ENCODE data around the gene MAN2A2. TPM values are rescaled to one million over a fixed set of nuclear protein-coding genes. Genes with fewer than 3 reads are reported as not detected.

Gene MAN2A2
- total RNA-seq, 1 experiment from 2014 or later = 31.0 TPM

DNA sequence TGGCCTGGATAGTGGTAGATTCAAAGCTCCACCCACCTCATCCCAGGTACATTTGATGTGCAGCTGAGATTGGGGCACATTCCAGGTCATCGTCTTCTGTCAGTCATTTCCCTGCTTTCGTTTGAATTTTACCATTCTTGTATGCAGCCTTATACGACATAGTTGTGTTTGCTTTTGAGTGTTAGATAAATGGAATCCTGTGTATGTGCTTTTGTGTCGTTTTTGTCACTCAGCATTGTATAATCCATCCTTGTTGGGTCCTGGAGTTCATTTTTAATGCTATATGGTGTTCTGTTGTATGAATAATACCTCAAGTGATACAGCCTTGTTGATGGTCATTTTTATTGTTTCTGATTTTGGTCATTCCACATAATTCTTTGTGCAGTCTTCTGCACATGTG, 58.9 kb downstream of the MAN2A2 start:
- Mint-ChIP-seq H3K36me3 (peaks cover 62% of the 10 kb centered on the region), H3K4me3 (no peak overlapping the region), H3K4me1 (peaks cover 6% of the 10 kb centered on the region), H3K27ac (no peak overlapping the region), H3K27me3 (ENCODE audit: low read depth) (no peaks in the 10 kb centered on the region), H3K9me3 (no peaks in the 10 kb centered on the region)
- ChIA-PET POLR2A (no interaction called here), CTCF (interaction anchor here (1.3 to 3.4 kb wide), 2 partner anchors 30 to 307 kb away, joined by 3 to 15 read pairs; partner anchors contain the start of gene HDDC3)
- no peak for DNase-seq (ENCODE audit: low spot score)
- TF ChIP-seq ZBTB21 (CRISPR knock-in tag; IDR thresholded peaks at IDR 0.05; ENCODE audit: borderline replicate concordance) (no peak), JUN (CRISPR knock-in tag; IDR thresholded peaks at IDR 0.05) (no peak), ZNF121 (CRISPR knock-in tag; IDR thresholded peaks at IDR 0.05) (no peak), NFATC4 (CRISPR knock-in tag; IDR thresholded peaks at IDR 0.05) (no peak)
- TF ChIP-seq, protein P1, sequence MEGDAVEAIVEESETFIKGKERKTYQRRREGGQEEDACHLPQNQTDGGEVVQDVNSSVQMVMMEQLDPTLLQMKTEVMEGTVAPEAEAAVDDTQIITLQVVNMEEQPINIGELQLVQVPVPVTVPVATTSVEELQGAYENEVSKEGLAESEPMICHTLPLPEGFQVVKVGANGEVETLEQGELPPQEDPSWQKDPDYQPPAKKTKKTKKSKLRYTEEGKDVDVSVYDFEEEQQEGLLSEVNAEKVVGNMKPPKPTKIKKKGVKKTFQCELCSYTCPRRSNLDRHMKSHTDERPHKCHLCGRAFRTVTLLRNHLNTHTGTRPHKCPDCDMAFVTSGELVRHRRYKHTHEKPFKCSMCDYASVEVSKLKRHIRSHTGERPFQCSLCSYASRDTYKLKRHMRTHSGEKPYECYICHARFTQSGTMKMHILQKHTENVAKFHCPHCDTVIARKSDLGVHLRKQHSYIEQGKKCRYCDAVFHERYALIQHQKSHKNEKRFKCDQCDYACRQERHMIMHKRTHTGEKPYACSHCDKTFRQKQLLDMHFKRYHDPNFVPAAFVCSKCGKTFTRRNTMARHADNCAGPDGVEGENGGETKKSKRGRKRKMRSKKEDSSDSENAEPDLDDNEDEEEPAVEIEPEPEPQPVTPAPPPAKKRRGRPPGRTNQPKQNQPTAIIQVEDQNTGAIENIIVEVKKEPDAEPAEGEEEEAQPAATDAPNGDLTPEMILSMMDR (IDR thresholded peaks at IDR 0.05) = no peak
- no peak for ATAC-seq

DNA sequence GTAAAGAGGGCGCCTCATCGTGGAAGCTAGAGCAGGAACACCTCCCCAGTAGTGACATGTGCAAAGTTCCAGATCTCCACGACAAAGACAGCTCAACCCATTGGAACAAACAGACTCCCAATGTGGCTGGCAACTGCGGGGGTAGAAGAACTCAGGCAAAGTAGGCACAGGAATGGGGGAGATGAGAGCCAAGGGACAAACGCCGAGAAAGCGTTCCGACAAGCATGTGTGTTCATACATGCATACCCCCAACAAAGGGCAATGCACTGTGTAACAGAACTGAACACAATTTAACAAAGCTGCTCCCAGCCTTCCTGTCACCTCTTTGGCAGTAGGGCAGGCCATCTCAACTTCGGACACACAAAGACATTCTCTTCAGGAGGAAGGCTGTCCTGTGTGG, 63.2 kb downstream of the MAN2A2 start:
- POLR2A ChIA-PET = interaction anchor here (1.1 to 1.2 kb wide), 2 partner anchors 9 to 28 kb away, joined by 3 to 5 read pairs; partner anchors contain the start of gene PRC1
- TF ChIP-seq OVOL2 (CRISPR knock-in tag; IDR thresholded peaks at IDR 0.05; ENCODE audit: borderline replicate concordance) (no peak), NFATC4 (CRISPR knock-in tag; IDR thresholded peaks at IDR 0.05) (no peak), PRRX2 (CRISPR knock-in tag; IDR thresholded peaks at IDR 0.05) (no peak)
- Mint-ChIP-seq H3K27ac (peak overlapping the region; percentile 32; the same call in 1 of the 2 replicates), H3K4me3 (no peak overlapping the region), H3K36me3 (peaks cover 86% of the 10 kb centered on the region), H3K9me3 (no peaks in the 10 kb centered on the region), H3K4me1 (no peaks in the 10 kb centered on the region), H3K27me3 (ENCODE audit: low read depth) (no peaks in the 10 kb centered on the region)
- CTCF ChIA-PET = interaction anchor here (0.8 to 6.2 kb wide), 4 partner anchors 9 to 67 kb away, joined by 3 to 50 read pairs (median 6); partner anchors contain the start of genes HDDC3 and UNC45A
- DNase-seq (ENCODE audit: low spot score) (no peak), ATAC-seq (no peak)

DNA sequence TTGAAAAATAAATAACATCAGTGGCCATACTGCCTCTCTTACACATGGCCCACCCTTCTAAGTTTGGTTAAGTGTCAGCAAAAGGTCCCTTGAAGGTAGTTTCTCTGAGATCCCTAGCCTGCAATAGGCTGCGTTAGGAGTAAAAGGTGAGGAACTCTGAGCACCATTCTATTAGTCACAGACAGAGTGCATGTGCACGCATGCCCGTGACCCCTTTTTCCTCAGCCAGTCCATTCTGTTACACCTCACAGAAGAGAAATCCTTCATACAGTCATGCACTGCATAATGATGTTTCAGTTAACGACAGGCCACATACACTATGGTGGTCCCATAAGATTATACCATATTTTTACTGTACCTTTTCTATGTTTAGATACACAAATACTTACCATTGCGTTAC, 64.1 kb downstream of the MAN2A2 start:
- Mint-ChIP-seq H3K27me3 (ENCODE audit: low read depth) (no peaks in the 10 kb centered on the region), H3K27ac (no peak overlapping the region), H3K9me3 (no peaks in the 10 kb centered on the region), H3K4me3 (no peak overlapping the region), H3K4me1 (no peaks in the 10 kb centered on the region), H3K36me3 (peaks cover 78% of the 10 kb centered on the region)
- no peak for ATAC-seq
- CTCF ChIA-PET = interaction anchor here (1.3 to 6.2 kb wide), 3 partner anchors 10 to 66 kb away, joined by 5 to 50 read pairs (median 6); partner anchors contain the start of gene HDDC3
- POLR2A ChIA-PET = interaction anchor here (1.1 to 1.2 kb wide), 2 partner anchors 10 to 27 kb away, joined by 3 to 5 read pairs; partner anchors contain the start of gene PRC1
- no peak for DNase-seq (ENCODE audit: low spot score)
- TF ChIP-seq CBFB (CRISPR knock-in tag; IDR thresholded peaks at IDR 0.05; ENCODE audit: low read depth) (no peak), KAT7 (CRISPR knock-in tag; IDR thresholded peaks at IDR 0.05; ENCODE audit: borderline replicate concordance) (no peak), MXD4 (CRISPR knock-in tag; IDR thresholded peaks at IDR 0.05; ENCODE audit: borderline replicate concordance) (no peak), TEAD4 (CRISPR knock-in tag; IDR thresholded peaks at IDR 0.05) (no peak), ELF4 (CRISPR knock-in tag; IDR thresholded peaks at IDR 0.05; ENCODE audit: low read depth) (no peak), TP53 (CRISPR knock-in tag; IDR thresholded peaks at IDR 0.05) (no peak), OVOL2 (CRISPR knock-in tag; IDR thresholded peaks at IDR 0.05; ENCODE audit: borderline replicate concordance) (no peak), FOXK1 (CRISPR knock-in tag; IDR thresholded peaks at IDR 0.05) (no peak)
- TF ChIP-seq, protein P2, sequence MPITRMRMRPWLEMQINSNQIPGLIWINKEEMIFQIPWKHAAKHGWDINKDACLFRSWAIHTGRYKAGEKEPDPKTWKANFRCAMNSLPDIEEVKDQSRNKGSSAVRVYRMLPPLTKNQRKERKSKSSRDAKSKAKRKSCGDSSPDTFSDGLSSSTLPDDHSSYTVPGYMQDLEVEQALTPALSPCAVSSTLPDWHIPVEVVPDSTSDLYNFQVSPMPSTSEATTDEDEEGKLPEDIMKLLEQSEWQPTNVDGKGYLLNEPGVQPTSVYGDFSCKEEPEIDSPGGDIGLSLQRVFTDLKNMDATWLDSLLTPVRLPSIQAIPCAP (CRISPR knock-in tag; IDR thresholded peaks at IDR 0.05) = no peak
- TF ChIP-seq, protein P3, sequence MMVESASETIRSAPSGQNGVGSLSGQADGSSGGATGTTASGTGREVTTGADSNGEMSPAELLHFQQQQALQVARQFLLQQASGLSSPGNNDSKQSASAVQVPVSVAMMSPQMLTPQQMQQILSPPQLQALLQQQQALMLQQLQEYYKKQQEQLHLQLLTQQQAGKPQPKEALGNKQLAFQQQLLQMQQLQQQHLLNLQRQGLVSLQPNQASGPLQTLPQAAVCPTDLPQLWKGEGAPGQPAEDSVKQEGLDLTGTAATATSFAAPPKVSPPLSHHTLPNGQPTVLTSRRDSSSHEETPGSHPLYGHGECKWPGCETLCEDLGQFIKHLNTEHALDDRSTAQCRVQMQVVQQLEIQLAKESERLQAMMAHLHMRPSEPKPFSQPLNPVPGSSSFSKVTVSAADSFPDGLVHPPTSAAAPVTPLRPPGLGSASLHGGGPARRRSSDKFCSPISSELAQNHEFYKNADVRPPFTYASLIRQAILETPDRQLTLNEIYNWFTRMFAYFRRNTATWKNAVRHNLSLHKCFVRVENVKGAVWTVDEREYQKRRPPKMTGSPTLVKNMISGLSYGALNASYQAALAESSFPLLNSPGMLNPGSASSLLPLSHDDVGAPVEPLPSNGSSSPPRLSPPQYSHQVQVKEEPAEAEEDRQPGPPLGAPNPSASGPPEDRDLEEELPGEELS (CRISPR knock-in tag; IDR thresholded peaks at IDR 0.05) = no peak
- TF ChIP-seq, protein P4, sequence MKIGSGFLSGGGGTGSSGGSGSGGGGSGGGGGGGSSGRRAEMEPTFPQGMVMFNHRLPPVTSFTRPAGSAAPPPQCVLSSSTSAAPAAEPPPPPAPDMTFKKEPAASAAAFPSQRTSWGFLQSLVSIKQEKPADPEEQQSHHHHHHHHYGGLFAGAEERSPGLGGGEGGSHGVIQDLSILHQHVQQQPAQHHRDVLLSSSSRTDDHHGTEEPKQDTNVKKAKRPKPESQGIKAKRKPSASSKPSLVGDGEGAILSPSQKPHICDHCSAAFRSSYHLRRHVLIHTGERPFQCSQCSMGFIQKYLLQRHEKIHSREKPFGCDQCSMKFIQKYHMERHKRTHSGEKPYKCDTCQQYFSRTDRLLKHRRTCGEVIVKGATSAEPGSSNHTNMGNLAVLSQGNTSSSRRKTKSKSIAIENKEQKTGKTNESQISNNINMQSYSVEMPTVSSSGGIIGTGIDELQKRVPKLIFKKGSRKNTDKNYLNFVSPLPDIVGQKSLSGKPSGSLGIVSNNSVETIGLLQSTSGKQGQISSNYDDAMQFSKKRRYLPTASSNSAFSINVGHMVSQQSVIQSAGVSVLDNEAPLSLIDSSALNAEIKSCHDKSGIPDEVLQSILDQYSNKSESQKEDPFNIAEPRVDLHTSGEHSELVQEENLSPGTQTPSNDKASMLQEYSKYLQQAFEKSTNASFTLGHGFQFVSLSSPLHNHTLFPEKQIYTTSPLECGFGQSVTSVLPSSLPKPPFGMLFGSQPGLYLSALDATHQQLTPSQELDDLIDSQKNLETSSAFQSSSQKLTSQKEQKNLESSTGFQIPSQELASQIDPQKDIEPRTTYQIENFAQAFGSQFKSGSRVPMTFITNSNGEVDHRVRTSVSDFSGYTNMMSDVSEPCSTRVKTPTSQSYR (CRISPR knock-in tag; IDR thresholded peaks at IDR 0.05) = no peak
- TF ChIP-seq, protein P5, sequence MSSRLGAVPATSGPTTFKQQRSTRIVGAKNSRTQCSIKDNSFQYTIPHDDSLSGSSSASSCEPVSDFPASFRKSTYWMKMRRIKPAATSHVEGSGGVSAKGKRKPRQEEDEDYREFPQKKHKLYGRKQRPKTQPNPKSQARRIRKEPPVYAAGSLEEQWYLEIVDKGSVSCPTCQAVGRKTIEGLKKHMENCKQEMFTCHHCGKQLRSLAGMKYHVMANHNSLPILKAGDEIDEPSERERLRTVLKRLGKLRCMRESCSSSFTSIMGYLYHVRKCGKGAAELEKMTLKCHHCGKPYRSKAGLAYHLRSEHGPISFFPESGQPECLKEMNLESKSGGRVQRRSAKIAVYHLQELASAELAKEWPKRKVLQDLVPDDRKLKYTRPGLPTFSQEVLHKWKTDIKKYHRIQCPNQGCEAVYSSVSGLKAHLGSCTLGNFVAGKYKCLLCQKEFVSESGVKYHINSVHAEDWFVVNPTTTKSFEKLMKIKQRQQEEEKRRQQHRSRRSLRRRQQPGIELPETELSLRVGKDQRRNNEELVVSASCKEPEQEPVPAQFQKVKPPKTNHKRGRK (CRISPR knock-in tag; IDR thresholded peaks at IDR 0.05; ENCODE audit: borderline replicate concordance) = no peak
- TF ChIP-seq, protein P6, sequence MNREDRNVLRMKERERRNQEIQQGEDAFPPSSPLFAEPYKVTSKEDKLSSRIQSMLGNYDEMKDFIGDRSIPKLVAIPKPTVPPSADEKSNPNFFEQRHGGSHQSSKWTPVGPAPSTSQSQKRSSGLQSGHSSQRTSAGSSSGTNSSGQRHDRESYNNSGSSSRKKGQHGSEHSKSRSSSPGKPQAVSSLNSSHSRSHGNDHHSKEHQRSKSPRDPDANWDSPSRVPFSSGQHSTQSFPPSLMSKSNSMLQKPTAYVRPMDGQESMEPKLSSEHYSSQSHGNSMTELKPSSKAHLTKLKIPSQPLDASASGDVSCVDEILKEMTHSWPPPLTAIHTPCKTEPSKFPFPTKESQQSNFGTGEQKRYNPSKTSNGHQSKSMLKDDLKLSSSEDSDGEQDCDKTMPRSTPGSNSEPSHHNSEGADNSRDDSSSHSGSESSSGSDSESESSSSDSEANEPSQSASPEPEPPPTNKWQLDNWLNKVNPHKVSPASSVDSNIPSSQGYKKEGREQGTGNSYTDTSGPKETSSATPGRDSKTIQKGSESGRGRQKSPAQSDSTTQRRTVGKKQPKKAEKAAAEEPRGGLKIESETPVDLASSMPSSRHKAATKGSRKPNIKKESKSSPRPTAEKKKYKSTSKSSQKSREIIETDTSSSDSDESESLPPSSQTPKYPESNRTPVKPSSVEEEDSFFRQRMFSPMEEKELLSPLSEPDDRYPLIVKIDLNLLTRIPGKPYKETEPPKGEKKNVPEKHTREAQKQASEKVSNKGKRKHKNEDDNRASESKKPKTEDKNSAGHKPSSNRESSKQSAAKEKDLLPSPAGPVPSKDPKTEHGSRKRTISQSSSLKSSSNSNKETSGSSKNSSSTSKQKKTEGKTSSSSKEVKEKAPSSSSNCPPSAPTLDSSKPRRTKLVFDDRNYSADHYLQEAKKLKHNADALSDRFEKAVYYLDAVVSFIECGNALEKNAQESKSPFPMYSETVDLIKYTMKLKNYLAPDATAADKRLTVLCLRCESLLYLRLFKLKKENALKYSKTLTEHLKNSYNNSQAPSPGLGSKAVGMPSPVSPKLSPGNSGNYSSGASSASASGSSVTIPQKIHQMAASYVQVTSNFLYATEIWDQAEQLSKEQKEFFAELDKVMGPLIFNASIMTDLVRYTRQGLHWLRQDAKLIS (CRISPR knock-in tag; IDR thresholded peaks at IDR 0.05; ENCODE audit: borderline replicate concordance) = no peak

Data from WTC11 (cell line).